ENCODE data around the gene CHRNA9.

CHRNA9 gene

DNA sequence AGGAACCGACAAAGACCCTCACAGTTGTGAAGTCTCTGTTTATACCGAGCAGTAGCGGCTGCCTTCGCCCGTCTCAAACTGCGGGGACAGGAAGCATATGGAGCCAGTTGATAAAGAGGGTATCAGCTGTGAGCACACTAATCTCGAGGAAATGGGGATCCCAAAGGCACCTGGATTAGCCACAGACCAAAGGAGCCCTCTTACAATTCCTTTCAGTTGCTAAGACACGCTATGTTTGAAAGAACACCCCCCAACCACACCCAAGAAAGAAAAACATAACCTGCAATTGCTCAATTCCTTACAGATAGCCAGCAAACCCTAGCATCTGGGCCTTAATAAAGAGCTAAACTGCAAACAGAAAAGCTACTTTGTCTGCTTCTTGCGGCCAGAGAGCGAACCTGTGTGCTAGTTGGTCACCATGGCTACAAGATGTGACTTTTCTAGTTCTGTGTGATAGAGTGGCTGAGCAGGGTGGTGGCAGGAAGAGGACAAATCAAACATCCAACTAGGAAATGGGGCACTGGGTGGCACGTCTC is 23.3 kb upstream of the CHRNA9 start:
- FAIRE-seq: no peak

DNA sequence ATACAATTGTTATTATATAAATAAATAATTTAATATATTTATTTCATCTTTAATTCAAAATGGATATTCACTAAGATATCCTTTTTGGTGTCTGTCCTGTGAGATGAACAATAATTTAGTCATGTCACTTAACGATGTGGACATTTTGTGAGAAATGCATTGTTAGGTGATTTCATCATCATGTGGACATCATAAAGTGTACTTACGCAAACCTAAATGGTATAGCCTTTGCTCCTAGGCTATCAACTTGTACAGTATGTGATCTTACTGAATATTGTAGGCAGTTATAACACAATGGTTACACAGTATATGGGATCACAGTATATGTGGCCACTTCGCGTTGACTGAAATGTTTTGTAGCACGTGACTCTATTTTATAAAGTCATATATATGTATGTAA is 20.2 kb upstream of the CHRNA9 start:
- FAIRE-seq: no peak
- no peak for DNase-seq (ENCODE audit: insufficient read length)
- TF ChIP-seq TAF1 (IDR thresholded peaks at IDR 0.05; ENCODE audit: borderline replicate concordance, low read depth, low read length): no peak
- TF ChIP-seq POLR2A (IDR thresholded peaks at IDR 0.05; ENCODE audit: low read depth, low read length): no peak
- no peak for TF ChIP-seq POLR2AphosphoS5 (IDR thresholded peaks at IDR 0.05; ENCODE audit: low read depth, low read length)

More for the DNA sequence above, 23.3 kb upstream of the CHRNA9 start:
- TF ChIP-seq POLR2A (IDR thresholded peaks at IDR 0.05; ENCODE audit: low read depth, low read length) (no peak), POLR2AphosphoS5 (IDR thresholded peaks at IDR 0.05; ENCODE audit: low read depth, low read length) (no peak), TAF1 (IDR thresholded peaks at IDR 0.05; ENCODE audit: borderline replicate concordance, low read depth, low read length) (no peak)
- DNase-seq (ENCODE audit: insufficient read length): no peak

DNA sequence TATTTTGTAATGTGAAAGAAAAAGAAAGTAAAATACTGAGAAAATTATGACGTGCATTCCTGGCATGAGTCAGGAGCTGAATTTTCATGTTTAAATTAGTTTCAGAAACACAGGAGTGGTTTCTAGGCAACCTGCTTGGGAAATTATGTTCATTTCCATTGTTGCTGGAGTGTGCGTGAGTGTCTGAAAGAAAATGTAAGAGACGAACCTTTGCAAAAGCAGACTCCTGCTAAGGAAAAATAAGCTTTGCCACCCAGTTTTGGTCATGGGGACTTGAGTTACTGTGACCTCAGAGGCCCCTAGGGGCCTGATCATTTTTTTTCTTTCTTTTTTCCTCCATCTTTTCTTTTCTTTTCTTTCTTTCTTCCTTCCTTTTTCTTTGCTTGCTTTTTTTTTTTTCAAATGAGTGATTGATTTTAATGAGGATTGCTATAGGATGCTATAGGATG is 18.8 kb upstream of the CHRNA9 start:
- TF ChIP-seq POLR2A (IDR thresholded peaks at IDR 0.05; ENCODE audit: low read depth, low read length): no peak
- no peak for TF ChIP-seq POLR2AphosphoS5 (IDR thresholded peaks at IDR 0.05; ENCODE audit: low read depth, low read length)
- TF ChIP-seq TAF1 (IDR thresholded peaks at IDR 0.05; ENCODE audit: borderline replicate concordance, low read depth, low read length): no peak
- FAIRE-seq (no peak), DNase-seq (ENCODE audit: insufficient read length) (no peak)

DNA sequence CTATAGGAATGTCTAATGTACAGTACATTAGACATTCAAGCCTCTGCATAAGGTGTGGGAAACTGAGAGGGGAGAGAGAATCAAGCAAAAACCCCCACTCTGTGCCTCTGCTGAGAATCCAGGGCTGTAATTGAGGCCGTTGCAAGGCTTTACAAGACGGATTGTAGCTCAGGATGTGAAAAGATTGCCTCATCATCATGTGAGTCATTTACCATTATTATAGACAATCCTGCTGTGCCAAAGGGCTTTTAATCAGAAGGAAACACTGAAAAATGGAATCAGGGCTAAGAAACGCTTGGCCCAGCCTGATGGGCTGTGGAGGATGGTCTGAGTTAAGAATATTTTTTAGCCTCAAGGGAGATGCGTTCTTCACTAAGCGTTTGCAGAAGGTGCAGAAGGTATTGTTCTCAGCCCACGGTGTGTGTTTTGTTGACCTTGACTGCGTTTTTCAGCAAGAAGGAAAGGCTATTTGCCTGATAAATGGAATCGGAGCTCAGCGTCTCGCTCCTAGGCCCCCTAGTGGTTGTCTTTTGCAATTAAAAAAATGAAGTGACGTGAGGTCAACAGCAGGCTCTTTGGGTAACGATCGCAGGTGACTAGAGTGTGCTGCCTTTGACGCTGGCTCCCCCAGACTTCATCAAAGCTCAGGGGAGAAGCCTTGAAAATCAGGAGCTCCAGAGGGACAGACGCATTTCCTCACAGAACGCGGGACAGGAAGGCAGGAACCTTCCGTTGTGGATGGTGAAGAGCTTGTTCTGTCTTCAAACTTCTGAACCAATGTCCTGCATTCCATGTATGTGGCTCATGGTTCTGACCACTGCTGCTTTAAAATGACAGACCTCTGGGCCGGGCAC is 18.1 kb upstream of the CHRNA9 start:
- TF ChIP-seq POLR2A (IDR thresholded peaks at IDR 0.05; ENCODE audit: low read depth, low read length) (no peak), TAF1 (IDR thresholded peaks at IDR 0.05; ENCODE audit: borderline replicate concordance, low read depth, low read length) (no peak), POLR2AphosphoS5 (IDR thresholded peaks at IDR 0.05; ENCODE audit: low read depth, low read length) (no peak)
- FAIRE-seq: peak; percentile 63
- DNase-seq (ENCODE audit: insufficient read length): peak; percentile 39

DNA sequence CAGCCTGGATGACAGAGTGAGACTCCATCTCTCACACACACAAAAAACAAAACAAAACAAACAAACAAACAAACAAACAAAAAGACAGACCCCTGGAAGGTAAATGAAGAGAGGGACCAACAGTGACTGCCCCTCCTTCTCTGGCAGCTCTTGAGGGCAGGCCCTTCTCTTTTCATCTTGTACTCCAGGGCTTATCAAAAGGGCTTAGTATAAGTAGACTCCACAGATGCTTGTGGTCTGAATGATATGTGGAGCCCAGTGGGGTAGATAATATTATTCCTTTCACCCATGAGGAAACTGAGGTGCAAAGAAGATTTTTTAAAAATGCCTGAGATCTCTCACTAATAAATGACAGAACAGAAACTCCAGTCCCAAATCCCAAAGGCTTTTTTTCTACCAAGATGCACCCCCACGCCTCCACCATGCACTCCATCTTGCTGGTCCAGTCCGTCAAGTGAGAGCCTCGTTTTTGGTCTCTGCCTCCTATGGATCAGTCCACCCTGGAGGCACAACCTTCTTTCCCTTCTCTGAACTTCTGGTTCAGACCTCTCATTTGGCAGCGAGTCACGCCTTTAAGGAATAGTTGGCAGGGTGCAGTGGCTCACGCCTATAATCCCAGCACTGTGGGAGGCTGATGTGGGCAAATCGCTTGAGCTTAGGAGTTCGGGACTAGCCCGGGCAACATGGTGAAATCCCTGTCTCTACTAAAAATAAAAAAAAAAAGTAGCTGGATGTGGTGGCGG is 17.0 kb upstream of the CHRNA9 start:
- no peak for DNase-seq (ENCODE audit: insufficient read length)
- TF ChIP-seq POLR2AphosphoS5 (IDR thresholded peaks at IDR 0.05; ENCODE audit: low read depth, low read length) (no peak), TAF1 (IDR thresholded peaks at IDR 0.05; ENCODE audit: borderline replicate concordance, low read depth, low read length) (no peak), POLR2A (IDR thresholded peaks at IDR 0.05; ENCODE audit: low read depth, low read length) (no peak)
- FAIRE-seq: no peak

DNA sequence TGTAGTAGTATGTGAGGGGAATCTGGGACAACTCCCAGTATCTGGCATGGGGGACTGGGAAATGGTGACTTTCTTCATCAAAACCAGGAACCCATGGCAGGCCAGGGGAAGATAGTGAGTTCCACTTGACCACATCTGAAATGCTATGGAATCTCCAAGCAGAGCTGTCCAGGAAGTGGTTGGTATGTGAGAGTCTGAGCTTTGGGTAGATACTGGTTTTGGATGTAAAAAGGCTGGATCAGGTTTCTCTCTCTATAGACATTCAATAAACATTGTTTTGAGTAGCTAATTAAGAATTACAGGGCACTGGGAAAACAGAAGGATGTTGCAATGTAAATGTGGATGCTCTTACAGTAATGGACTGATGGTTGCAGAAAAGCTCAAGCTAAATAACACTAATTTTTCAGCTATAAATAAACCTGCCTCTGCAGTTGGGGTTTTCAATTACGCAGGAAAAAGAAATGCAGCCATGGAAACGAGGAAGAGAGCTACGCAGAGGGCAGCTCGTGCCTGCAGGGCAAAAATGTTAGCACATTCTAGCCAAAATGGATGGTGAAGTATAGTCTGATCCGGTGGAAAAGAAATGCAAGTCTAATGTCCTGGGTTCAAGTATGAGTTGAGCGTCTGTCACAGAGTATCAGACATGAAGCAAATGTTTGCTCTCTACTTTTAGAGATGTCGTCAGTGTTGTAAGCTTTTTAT is 13.4 kb upstream of the CHRNA9 start:
- TF ChIP-seq TAF1 (IDR thresholded peaks at IDR 0.05; ENCODE audit: borderline replicate concordance, low read depth, low read length): no peak
- TF ChIP-seq POLR2A (IDR thresholded peaks at IDR 0.05; ENCODE audit: low read depth, low read length): no peak
- TF ChIP-seq POLR2AphosphoS5 (IDR thresholded peaks at IDR 0.05; ENCODE audit: low read depth, low read length): no peak
- no peak for FAIRE-seq
- DNase-seq (ENCODE audit: insufficient read length): no peak

DNA sequence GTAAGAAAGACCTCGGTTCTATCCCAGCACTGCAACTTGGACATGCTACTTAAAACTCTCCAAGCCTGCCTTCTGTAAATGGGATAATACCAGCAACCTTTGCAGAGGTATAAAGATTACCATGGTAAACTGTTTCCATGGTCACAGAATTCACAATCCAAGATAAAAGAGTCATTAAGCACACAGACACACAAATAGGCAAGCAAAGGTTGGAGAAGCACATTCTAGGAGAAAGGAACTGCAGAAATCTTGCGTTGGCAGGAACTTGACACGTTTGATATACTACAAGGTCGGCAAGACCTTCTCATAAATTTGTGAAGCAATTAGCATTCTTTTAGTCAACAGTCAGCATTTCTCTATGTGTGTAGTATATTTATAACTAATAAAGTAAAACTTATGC is 12.3 kb upstream of the CHRNA9 start:
- FAIRE-seq: no peak
- DNase-seq (ENCODE audit: insufficient read length): no peak
- TF ChIP-seq POLR2AphosphoS5 (IDR thresholded peaks at IDR 0.05; ENCODE audit: low read depth, low read length) (no peak), POLR2A (IDR thresholded peaks at IDR 0.05; ENCODE audit: low read depth, low read length) (no peak), TAF1 (IDR thresholded peaks at IDR 0.05; ENCODE audit: borderline replicate concordance, low read depth, low read length) (no peak)

DNA sequence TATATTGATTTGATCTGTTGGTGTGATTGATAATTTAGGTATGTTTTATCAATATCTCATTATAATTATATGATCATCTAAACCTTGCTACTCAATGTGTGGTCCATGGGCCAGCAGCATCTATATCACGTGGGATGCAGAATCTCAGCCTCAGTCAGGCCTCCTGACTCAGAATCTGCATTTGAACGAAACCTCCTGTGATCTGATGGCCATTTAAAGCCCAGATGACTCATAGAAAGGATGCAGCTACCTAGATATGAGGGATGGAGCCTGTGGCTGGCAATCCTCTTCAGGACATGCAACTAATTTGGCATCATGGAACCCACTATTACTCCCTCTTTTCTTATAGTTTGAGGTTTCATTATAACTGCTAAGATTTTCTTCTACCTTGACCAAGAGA is 11.3 kb upstream of the CHRNA9 start:
- DNase-seq (ENCODE audit: insufficient read length): no peak
- peak; percentile 14 for FAIRE-seq

DNA sequence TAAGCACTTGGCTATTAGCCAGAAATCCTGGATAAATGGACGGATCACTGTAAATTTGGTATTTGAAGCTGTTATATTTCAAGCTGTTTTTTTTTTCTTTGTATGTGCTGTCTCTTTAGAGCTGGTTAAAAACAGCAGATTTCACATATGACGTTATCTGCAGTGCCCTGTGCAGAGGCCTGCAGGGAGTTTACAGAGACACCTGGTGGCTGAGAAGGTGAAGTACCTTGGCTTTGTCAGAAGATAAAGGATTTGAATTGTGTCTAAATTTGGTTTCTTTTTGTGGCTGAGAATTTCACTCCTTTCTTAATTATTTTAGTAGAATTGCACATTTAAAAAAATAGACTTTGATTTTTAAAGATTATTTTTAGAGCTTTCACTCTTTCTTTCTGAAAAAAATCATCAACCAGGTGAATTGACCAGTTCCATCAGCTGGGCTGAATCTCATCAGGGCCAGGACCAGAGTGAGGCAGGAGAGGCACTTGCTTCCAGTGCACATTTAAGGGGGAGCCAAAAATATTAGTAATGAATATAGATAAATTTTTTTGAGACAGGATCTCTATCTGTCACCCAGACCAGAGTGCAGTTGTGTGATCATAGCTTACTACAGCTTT is 9.6 kb upstream of the CHRNA9 start:
- DNase-seq (ENCODE audit: insufficient read length) (peak; percentile 51), FAIRE-seq (peak; percentile 86)
- no peak for TF ChIP-seq POLR2AphosphoS5 (IDR thresholded peaks at IDR 0.05; ENCODE audit: low read depth, low read length)
- TF ChIP-seq POLR2A (IDR thresholded peaks at IDR 0.05; ENCODE audit: low read depth, low read length): no peak
- TF ChIP-seq TAF1 (IDR thresholded peaks at IDR 0.05; ENCODE audit: borderline replicate concordance, low read depth, low read length): no peak

More for the DNA sequence above, 11.3 kb upstream of the CHRNA9 start:
- TF ChIP-seq POLR2A (IDR thresholded peaks at IDR 0.05; ENCODE audit: low read depth, low read length): no peak
- TF ChIP-seq POLR2AphosphoS5 (IDR thresholded peaks at IDR 0.05; ENCODE audit: low read depth, low read length): no peak

DNA sequence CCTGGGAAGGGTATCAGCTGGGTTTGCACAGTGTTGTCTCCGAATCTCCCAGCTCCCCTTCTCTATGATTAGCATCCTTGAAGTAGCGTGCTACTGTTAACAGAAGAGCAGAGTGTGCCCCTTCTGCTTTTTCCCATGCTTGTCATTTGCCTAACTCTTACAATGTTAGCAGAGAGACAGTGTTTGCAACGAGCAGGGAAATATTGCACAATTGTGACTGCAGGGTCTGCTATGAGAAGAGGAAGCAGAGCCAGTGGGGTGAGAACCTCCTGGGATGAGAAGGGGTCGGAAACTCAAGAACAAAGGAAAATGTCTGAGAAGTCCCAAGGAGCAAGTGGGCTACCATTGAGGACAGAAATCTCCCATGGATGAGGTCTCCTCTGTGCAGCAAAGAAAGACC is 7.8 kb upstream of the CHRNA9 start:
- no peak for TF ChIP-seq POLR2A (IDR thresholded peaks at IDR 0.05; ENCODE audit: low read depth, low read length)
- no peak for TF ChIP-seq TAF1 (IDR thresholded peaks at IDR 0.05; ENCODE audit: borderline replicate concordance, low read depth, low read length)
- TF ChIP-seq POLR2AphosphoS5 (IDR thresholded peaks at IDR 0.05; ENCODE audit: low read depth, low read length): no peak
- FAIRE-seq (no peak), DNase-seq (ENCODE audit: insufficient read length) (no peak)

DNA sequence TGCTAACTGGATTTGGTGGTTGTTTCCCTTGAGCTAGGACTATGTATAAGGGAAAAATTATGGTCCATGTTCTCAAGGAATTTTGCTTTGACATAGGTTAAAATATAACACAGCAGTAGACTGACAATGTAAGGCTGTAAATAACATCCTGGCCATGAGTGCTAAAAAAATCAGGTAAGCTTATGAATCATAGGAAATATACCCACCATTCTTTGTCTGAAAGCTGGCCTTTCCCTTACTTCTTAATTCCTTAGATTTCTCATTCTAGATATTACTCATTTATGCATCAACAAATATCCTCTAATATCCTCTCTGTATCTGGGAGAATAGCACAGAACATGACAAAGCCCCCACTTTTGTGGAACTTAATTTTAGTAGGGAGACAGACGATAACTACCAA is 6.8 kb upstream of the CHRNA9 start:
- TF ChIP-seq TAF1 (IDR thresholded peaks at IDR 0.05; ENCODE audit: borderline replicate concordance, low read depth, low read length) (no peak), POLR2A (IDR thresholded peaks at IDR 0.05; ENCODE audit: low read depth, low read length) (no peak), POLR2AphosphoS5 (IDR thresholded peaks at IDR 0.05; ENCODE audit: low read depth, low read length) (no peak)
- no peak for FAIRE-seq
- DNase-seq (ENCODE audit: insufficient read length): no peak

Measured in GM12892 (cell line).